NCI-H446 treated with DMSO at 0.1 percent for 48 hours (cell line): ENCODE results near the gene PILRB.

ENCODE experiments used
- DNase-seq: peaks from one replicate; lab custom pipeline; 2025; lab: John Stamatoyannopoulos, UW

Gene PILRB

GRCh38 chr7:100407285-100408180 is 49.6 kb downstream of the PILRB start:
- peak; percentile 4 for DNase-seq

DNA sequence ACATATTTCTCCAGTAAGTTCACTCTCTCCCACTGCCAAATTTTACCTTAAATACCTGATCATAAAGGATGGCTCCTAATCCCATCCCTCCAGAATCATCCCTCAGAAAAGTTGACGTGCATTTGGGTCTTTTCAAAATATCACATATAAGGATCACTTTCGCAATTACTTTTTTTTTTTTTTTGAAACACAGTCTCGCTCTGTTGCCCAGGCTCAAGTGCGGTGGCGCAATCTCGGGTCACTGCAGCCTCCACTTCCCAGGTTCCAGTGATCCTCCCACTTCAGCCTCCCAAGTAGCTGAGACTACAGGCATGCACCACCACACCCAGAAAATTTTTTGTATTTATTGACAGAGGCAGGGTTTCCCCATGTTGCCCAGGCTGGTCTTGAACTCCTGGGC is 53.2 kb downstream of the PILRB start:
- no peak for DNase-seq

- DNase-seq: no peak
Measured at GRCh38 chr7:100413346-100413745, 55.4 kb downstream of the PILRB start.

GRCh38 chr7:100413889-100414288 is 56.0 kb downstream of the PILRB start:
- DNase-seq: no peak

DNA sequence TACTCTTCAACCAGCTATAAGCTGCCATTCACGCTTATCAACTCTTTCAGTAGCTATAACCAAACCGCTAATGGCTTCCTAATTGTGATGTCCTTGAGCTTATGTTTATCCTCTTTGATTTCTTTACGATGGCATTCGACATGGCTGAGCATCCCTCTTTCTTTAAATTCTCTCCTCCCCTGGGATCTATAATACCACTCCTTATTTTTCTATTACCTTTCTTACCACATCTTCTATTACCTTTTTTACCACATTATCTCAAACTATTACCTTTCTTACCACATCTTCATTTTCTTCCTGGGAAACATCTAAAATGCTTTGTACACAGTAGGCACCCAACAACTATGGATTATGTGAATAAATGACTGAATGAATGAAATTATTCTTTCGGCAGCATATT is 57.5 kb downstream of the PILRB start:
- no peak for DNase-seq
